Measurements from ENCODE around the gene VSIG4.
"Not testable (repeated sequence)": the region's sequence is repeated elsewhere in the genome, so short reads cannot be mapped to it uniquely, and the experiment has no call there.

The VSIG4 gene, protein sequence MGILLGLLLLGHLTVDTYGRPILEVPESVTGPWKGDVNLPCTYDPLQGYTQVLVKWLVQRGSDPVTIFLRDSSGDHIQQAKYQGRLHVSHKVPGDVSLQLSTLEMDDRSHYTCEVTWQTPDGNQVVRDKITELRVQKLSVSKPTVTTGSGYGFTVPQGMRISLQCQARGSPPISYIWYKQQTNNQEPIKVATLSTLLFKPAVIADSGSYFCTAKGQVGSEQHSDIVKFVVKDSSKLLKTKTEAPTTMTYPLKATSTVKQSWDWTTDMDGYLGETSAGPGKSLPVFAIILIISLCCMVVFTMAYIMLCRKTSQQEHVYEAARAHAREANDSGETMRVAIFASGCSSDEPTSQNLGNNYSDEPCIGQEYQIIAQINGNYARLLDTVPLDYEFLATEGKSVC

DNA sequence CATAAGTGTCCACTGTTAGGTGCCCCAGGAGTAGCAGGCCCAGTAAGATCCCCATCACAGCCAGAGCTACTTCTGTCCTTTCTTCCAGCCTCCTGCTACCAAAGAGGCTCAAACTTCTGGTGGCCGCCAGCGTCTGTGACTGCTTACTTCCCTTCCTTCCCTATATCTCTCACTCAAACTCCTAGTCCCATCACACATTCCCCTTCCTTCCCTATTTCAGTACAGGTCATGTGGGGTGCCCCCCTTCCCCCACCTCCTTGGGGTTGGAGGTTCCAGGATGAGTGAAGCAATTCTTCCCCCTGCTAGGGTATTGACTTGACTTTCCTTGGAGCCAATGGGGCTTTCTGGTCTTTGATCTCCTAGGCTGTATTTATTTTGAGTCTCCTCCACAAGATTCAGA is at the start of gene VSIG4:
VSIG4 (minus strand) TSS at position 137 of the 400 bp plus-strand sequence; CDS start at position 55, 82 bp downstream.
- ChIA-PET CTCF (interaction anchor here (0.9 to 1.6 kb wide), 3 partner anchors 9 to 52 kb away, joined by 3 to 9 read pairs (median 3); no protein-coding TSS in a partner anchor), POLR2A (no interaction called here)
- TF ChIP-seq CTCF (IDR thresholded peaks at IDR 0.05; ENCODE audit: control extremely low read depth, extremely low read depth, low read depth, missing control alignments) = no peak
- DNase-seq (ENCODE audit: extremely low spot score) = no peak

GRCh38 chrX:66076801-66077200 is 36.9 kb upstream of the VSIG4 start:
- no peak for DNase-seq (ENCODE audit: extremely low spot score)
- CTCF ChIA-PET = no interaction called here
- POLR2A ChIA-PET = no interaction called here
- no peak for TF ChIP-seq CTCF (IDR thresholded peaks at IDR 0.05; ENCODE audit: control extremely low read depth, extremely low read depth, low read depth, missing control alignments)

- CTCF ChIA-PET = no interaction called here
- DNase-seq (ENCODE audit: extremely low spot score) = no peak
- TF ChIP-seq CTCF (IDR thresholded peaks at IDR 0.05; ENCODE audit: control extremely low read depth, extremely low read depth, low read depth, missing control alignments) = no peak
- POLR2A ChIA-PET = no interaction called here
Measured at GRCh38 chrX:66074920-66075879, 35.3 kb upstream of the VSIG4 start.

DNA sequence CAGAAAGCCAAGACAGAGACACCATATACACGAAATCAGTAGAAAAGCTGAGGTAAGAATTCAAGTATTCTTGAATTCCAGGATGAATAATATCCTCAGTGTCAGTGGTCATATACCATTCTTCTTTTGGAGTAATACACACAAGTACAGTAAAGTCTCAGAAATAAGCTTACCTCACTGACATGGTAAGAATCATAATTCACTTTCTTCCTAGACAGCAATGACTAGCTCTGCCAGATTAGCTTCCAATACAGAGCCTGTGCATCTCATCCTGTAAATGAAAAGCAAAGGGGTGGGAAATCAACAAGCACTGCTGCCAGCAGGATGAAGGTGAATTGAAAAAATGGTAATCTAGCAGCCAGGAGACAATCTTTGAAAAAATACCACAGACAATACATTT is 31.2 kb upstream of the VSIG4 start:
- CTCF ChIA-PET = no interaction called here
- POLR2A ChIA-PET = no interaction called here
- TF ChIP-seq CTCF (IDR thresholded peaks at IDR 0.05; ENCODE audit: control extremely low read depth, extremely low read depth, low read depth, missing control alignments) = no peak
- DNase-seq (ENCODE audit: extremely low spot score) = no peak

- POLR2A ChIA-PET = no interaction called here
- no peak for TF ChIP-seq CTCF (IDR thresholded peaks at IDR 0.05; ENCODE audit: control extremely low read depth, extremely low read depth, low read depth, missing control alignments)
- no peak for DNase-seq (ENCODE audit: extremely low spot score)
- CTCF ChIA-PET = interaction anchor here (1.0 to 1.6 kb wide), 2 partner anchors 19 to 138 kb away, joined by 3 to 4 read pairs; no protein-coding TSS in a partner anchor
Measured at GRCh38 chrX:66064261-66064660, 24.4 kb upstream of the VSIG4 start.

- DNase-seq (ENCODE audit: extremely low spot score); POLR2A ChIA-PET; CTCF ChIA-PET: not testable (repeated sequence)
Measured at GRCh38 chrX:66057019-66057418, 17.1 kb upstream of the VSIG4 start.
